Measurements from ENCODE around the gene NOC2L. TPM values are rescaled to one million over a fixed set of nuclear protein-coding genes. Genes with fewer than 3 reads are reported as not detected.
A peak's percentile ranks its signal among the peaks of the same experiment; 100 is the strongest.

The NOC2L gene
- total and polyA plus RNA-seq, 10 donors: 26.2 to 73.4 (median 45.9) TPM

DNA sequence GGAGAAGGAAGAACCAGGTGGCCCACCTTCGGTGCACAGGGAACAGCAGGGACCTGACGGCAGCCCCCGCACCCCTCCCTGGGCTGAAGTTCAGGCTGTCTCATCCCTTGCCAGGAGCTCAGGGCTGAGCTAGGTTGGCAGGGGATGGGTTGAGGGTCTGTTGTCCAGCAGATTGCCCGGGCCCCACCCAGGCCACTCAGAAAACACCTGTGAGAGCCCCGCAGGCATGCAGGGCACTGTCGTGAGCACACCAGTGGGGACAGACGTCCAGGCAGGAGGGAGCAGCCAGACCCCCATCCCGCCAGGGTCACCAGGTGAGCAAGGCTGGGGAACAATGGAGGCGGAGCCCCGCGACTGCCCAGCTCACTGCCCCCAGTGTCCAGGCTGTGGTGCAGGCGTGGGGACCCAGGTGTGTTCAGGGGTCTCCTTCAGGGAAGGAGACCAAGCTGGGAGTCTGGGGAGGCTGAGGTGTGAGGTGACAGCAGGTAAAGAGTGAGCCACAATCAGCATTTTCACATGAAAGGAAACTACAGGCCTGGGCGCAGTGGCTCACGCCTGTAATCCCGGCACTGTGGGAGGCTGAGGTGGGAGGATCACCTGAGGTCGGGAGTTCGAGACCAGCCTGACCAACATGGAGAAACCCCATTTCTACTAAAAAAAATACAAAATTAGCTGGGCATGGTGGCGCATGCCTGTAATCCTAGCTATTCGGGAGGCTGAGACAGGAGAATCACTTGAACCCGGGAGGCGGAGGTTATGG, 44.7 kb downstream of the NOC2L start:
- WGBS, 5 donors: 83 to 88% (median 86%) methylated on average over 17 to 21 of the region's 21 CpGs
- no peaks in the 10 kb centered on the region for H3K9me3 ChIP-seq
- H3K27me3 ChIP-seq (replicated peaks in 1 of 7): peaks cover 0 to 95% (median 28%) of the 10 kb centered on the region in 7 donors
- DNase-seq: peak; percentile 63
- no peak overlapping the region for H3K4me3 ChIP-seq
- no peak overlapping the region for H3K27ac ChIP-seq
- H3K4me1 ChIP-seq: peaks cover 0 to 46% (median 19%) of the 10 kb centered on the region in 6 donors
- intact Hi-C loops (cut with DNase I; ENCODE audit: low total_unique reads): no loop called here
- no peaks in the 10 kb centered on the region for H3K36me3 ChIP-seq
- TF ChIP-seq POLR2AphosphoS5 (IDR thresholded peaks at IDR 0.05) (no peak), CTCF (IDR thresholded peaks at IDR 0.05 in 8 of 11, conservative IDR thresholded peaks at IDR 0.05 in 3 of 11) (no peak), POLR2A (IDR thresholded peaks at IDR 0.05) (no peak)

GRCh38 chr1:913491-914130, 45.4 kb downstream of the NOC2L start:
- TF ChIP-seq POLR2AphosphoS5 (IDR thresholded peaks at IDR 0.05): no peak
- no peak for TF ChIP-seq POLR2A (IDR thresholded peaks at IDR 0.05)
- TF ChIP-seq CTCF (IDR thresholded peaks at IDR 0.05 in 8 of 11, conservative IDR thresholded peaks at IDR 0.05 in 3 of 11): no peak
- peak; percentile 40 for DNase-seq
- WGBS, 5 donors: 78 to 86% (median 82%) methylated on average over 13 to 16 of the region's 16 CpGs
- H3K4me1 ChIP-seq: peaks cover 0 to 46% (median 19%) of the 10 kb centered on the region in 6 donors
- peaks cover 0 to 88% (median 21%) of the 10 kb centered on the region in 7 donors for H3K27me3 ChIP-seq (replicated peaks in 1 of 7)
- no peak overlapping the region for H3K27ac ChIP-seq
- no peaks in the 10 kb centered on the region for H3K36me3 ChIP-seq
- no peaks in the 10 kb centered on the region for H3K9me3 ChIP-seq
- no peak overlapping the region for H3K4me3 ChIP-seq
- intact Hi-C loops (cut with DNase I; ENCODE audit: low total_unique reads): no loop called here

DNA sequence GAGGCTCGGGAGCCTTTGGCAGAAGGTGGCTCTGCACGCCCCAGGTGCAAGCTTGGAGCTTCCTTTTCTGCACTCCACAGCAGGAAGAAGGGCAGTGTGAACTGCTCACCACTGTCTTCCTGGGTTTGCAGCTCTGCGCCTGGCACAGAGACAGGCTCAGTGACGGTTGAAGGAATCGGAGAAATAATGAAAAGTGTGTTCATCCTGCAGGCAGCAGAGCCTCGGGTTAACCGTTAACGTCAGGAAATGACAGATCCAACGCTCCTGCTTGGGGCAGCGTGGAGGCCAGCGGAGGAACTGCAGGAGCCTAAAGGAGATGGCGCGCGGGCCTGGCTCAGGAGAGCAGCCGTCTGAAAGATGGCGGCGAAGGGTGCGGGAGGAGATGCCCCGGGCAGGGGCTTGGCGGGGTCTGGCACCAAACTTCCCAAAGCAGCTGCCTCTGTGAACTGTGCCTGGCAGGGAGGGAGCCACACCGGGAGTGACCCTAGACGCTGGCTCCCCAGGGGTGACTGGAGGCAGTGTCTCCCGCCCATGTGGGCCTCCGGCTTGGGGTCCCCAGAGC, 46.2 kb downstream of the NOC2L start:
- no peak overlapping the region for H3K4me3 ChIP-seq
- intact Hi-C loops (cut with DNase I; ENCODE audit: low total_unique reads): no loop called here
- H3K4me1 ChIP-seq: peaks cover 0 to 48% (median 19%) of the 10 kb centered on the region in 6 donors
- DNase-seq: peak; percentile 67
- H3K36me3 ChIP-seq: no peaks in the 10 kb centered on the region
- peaks cover 0 to 85% (median 18%) of the 10 kb centered on the region in 7 donors for H3K27me3 ChIP-seq (replicated peaks in 1 of 7)
- no peaks in the 10 kb centered on the region for H3K9me3 ChIP-seq
- peak in 2 of 11 experiments; percentile 11 to 17 for TF ChIP-seq CTCF (IDR thresholded peaks at IDR 0.05 in 8 of 11, conservative IDR thresholded peaks at IDR 0.05 in 3 of 11)
- no peak for TF ChIP-seq POLR2A (IDR thresholded peaks at IDR 0.05)
- 32 to 46% (median 36%) methylated on average over 19 to 24 of the region's 24 CpGs for WGBS, 5 donors
- no peak overlapping the region for H3K27ac ChIP-seq

Data from spleen (tissue), 11 donors.